ENCODE data around the gene LTC4S. TPM values are rescaled to one million over a fixed set of nuclear protein-coding genes. Genes with fewer than 3 reads are reported as not detected.
A peak's percentile ranks its signal among the peaks of the same experiment; 100 is the strongest.
"Not testable (repeated sequence)": the region's sequence is repeated elsewhere in the genome, so short reads cannot be mapped to it uniquely, and the experiment has no call there.

LTC4S gene
- polyA plus RNA-seq, 6 donors from 2014 or later, result 0.49 to 0.82 (median 0.63) TPM; not detected in 3

DNA sequence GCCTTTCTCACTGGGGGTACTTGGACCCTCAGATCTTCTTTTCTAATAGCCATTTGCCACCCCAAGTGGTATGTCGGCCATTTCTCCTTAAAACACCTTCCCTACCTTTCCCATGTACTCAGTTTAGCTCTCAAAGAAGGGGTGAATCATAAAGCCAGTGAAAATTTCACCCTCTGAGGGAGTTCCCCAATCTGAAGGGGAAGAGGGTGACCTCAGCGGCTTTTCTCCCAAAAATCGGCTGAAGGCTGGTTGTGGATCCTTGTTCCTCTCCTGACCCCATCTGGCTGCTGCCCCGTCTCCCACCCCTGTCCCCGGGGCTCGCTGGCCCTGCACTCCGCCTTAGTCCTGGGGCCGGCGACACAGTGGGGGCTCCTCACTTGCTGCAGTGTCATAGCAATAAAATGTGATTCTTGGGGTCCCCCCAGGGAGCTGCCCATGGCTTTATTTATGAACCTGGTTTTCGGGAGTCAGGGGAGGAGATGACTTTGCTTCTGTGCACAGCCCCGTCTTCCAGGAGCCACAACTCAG, 17.3 kb upstream of the LTC4S start:
- Mint-ChIP-seq H3K27me3 (no peaks in the 10 kb centered on the region), H3K9me3 (peaks cover 0 to 2% (median 0%) of the 10 kb centered on the region in 7 donors), H3K36me3 (peaks cover 11 to 37% of the 10 kb centered on the region in 2 donors), H3K4me1 (peaks cover 0 to 11% (median 3%) of the 10 kb centered on the region in 3 donors), H3K27ac (peak overlapping the region in 1 of 6 donors; percentile 41), H3K4me3 (no peak overlapping the region)
- ATAC-seq (ENCODE audit: low read depth in 2 of 2) (no peak), DNase-seq (no peak)

DNA sequence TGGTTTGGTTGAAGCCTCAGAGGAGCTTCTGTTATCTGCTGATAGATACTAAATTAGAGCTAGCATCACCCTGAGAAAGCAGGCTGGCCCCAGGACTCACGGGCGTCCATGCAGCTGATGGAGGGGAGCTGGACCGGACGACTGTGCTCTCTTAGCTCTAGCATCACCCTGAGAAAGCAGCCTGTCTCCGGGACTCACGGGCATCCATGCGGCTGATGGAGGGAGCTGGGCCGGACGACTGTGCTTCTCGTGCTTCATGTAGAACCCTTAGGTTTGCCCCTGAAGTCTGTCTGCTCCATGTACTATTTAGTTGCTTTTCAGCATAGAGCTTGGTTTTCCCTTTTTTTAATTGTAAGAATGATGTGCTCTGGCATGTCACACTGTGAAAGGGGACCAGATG, 16.3 kb upstream of the LTC4S start:
- peak overlapping the region in 3 of 6 donors; percentile 20 to 94 (median 57) for H3K27ac Mint-ChIP-seq
- H3K36me3 Mint-ChIP-seq, result peaks cover 11 to 32% of the 10 kb centered on the region in 2 donors
- no peak for ATAC-seq (ENCODE audit: low read depth in 2 of 2)

DNA sequence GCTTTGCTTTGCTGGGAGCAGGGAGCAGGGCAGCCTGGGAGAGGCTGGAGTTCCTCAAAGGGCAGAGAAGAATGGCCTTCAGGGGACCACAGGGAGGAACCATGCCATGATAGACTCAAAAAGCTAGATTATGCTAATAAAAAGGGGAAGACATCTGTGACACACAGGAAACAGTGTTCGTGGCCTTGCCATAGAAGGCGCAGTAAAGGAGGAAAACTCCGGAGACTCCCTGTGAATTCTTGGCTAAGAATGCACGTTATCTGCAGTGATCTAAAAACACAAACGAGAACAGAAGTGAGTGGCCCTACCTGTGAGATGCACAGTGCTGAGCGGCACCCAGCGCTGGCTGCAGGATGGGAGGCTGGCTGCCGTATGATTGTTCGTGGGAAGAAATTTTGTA, 15.9 kb upstream of the LTC4S start:
- Mint-ChIP-seq H3K27me3 (no peaks in the 10 kb centered on the region), H3K4me3 (no peak overlapping the region), H3K27ac (peak overlapping the region in 2 of 6 donors; percentile 20 to 94), H3K4me1 (peaks cover 0 to 7% (median 3%) of the 10 kb centered on the region in 3 donors), H3K9me3 (peaks cover 0 to 2% (median 0%) of the 10 kb centered on the region in 7 donors), H3K36me3 (peaks cover 11 to 27% of the 10 kb centered on the region in 2 donors)
- DNase-seq (no peak), ATAC-seq (ENCODE audit: low read depth in 2 of 2) (no peak)

More for the DNA sequence above, 16.3 kb upstream of the LTC4S start:
- Mint-ChIP-seq H3K4me3 (no peak overlapping the region), H3K9me3 (peaks cover 0 to 2% (median 0%) of the 10 kb centered on the region in 7 donors), H3K27me3 (no peaks in the 10 kb centered on the region), H3K4me1 (peaks cover 0 to 11% (median 3%) of the 10 kb centered on the region in 3 donors)
- no peak for DNase-seq

DNA sequence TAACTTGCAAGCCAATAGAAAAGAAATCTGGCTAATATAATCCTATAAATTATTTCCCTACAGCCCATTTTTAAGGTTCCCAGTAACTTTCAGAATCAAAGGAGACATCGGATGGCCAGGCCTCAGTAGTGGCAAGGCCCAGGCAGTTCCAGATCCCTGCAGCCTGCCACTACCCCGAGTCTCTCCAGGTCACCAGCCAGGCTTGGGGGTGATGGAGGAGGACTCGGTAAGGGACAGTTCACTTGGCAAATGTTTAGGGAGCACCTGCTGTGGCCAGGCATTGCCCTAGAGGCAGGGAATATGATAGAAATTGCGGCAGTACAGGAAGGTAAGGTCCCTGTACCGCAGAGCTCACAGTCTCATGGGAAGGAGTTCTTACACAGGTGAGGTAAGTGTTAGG, 15.2 kb upstream of the LTC4S start:
- no peaks in the 10 kb centered on the region for H3K27me3 Mint-ChIP-seq
- DNase-seq (no peak), ATAC-seq (ENCODE audit: low read depth in 2 of 2) (no peak)
- peaks cover 11 to 21% of the 10 kb centered on the region in 2 donors for H3K36me3 Mint-ChIP-seq
- H3K9me3 Mint-ChIP-seq, result no peaks in the 10 kb centered on the region
- H3K4me3 Mint-ChIP-seq, result no peak overlapping the region
- peaks cover 0 to 3% (median under 1%) of the 10 kb centered on the region in 3 donors for H3K4me1 Mint-ChIP-seq
- H3K27ac Mint-ChIP-seq, result peak overlapping the region in 1 of 6 donors; percentile 77

DNA sequence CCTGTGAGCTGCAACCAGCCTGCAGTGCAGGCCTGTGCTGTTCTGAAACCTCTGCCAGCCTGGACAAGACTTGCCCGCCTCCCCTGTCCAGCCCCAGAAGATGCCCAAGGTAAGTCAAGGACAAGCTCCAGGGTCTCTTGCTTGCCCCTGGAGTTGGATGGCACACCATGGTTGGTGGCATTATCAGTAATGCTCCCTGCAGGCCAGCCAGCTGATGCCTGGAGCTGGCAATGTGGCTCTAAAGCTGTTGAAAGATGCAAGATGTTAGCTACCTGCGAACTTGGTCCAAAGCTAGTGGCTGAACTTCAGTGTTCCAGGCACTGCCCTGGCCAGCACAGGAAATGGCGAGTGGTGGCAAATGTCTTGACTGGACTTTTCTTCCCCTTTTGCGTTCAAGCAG, 14.0 kb upstream of the LTC4S start:
- Mint-ChIP-seq H3K4me3 (no peak overlapping the region), H3K9me3 (no peaks in the 10 kb centered on the region), H3K36me3 (peaks cover 11 to 17% of the 10 kb centered on the region in 2 donors), H3K4me1 (peaks cover 0 to 3% (median 0%) of the 10 kb centered on the region in 3 donors), H3K27me3 (no peaks in the 10 kb centered on the region), H3K27ac (no peak overlapping the region)
- DNase-seq (no peak), ATAC-seq (ENCODE audit: low read depth in 2 of 2) (no peak)

DNA sequence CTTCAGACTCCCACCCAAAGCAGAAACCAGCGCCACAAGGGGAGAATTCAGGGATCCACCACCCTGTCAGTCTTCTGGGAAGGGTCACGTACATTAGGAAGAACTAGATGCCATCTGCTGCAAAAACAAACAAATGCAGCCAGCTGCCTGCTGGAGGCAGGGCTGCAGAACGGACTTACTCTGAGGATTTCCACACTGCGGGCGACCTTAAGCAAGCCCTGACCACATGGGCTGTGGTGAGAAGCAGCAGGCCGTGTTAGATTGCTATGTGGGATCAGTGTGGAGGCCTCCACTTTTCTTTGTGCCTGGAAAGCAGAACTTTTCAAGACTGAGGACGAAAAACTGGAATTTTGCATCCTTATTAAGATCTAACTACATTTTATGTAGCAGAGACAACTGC, 13.4 kb upstream of the LTC4S start:
- ATAC-seq (ENCODE audit: low read depth in 2 of 2) (no peak), DNase-seq (no peak)
- H3K4me3 Mint-ChIP-seq, result no peak overlapping the region
- no peak overlapping the region for H3K27ac Mint-ChIP-seq
- peaks cover 11 to 17% of the 10 kb centered on the region in 2 donors for H3K36me3 Mint-ChIP-seq
- H3K4me1 Mint-ChIP-seq, result peaks cover 0 to 3% (median 0%) of the 10 kb centered on the region in 3 donors
- no peaks in the 10 kb centered on the region for H3K27me3 Mint-ChIP-seq
- H3K9me3 Mint-ChIP-seq, result no peaks in the 10 kb centered on the region

DNA sequence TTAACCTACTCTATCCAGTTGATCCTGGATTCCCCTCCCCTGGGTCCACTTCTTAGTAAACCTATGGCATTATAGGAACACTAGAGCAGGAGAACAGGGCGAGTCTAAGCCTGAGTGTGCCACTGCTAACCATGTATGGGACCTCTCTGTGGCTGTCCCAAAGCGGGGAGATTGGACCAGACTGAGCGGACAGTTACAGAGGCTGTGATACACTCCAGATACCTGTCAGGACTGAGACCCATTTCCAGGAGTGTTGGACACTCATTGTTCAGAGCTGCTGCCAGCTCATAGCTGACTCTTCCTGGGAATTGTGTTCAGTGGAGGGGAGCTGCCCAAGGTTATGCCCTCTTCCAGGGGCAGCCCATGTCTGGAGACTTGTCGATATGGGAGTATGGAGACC, 11.9 kb upstream of the LTC4S start:
- Mint-ChIP-seq H3K9me3 (no peaks in the 10 kb centered on the region), H3K4me3 (no peak overlapping the region), H3K36me3 (peaks cover 11 to 17% of the 10 kb centered on the region in 2 donors), H3K27ac (peak overlapping the region in 1 of 6 donors; percentile 40), H3K27me3 (no peaks in the 10 kb centered on the region), H3K4me1 (peaks cover 0 to 8% (median 4%) of the 10 kb centered on the region in 3 donors)
- DNase-seq (no peak), ATAC-seq (ENCODE audit: low read depth in 2 of 2) (no peak)

DNA sequence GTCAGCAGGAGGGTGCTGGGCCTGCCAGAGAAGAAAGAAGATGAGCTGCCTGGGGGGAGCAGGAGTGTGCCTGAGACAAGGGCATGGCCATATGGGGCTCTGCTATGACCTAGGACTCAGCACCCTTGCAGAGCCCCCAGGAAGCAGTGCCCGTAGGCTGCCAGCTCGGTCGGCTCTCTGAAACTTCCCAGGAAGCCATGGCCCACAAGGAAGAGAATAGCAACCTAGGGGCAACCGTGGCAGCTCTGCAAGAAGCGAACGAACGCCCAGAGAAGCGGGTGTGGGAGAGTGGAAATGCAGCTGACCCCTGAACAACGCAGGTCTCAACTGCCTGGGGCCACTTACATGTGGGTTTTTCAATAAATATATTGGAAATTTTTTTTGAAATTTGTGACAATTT, 10.7 kb upstream of the LTC4S start:
- peaks cover 0 to 5% (median 4%) of the 10 kb centered on the region in 3 donors for H3K4me1 Mint-ChIP-seq
- H3K27ac Mint-ChIP-seq, result no peak overlapping the region
- DNase-seq, result no peak
- ATAC-seq (ENCODE audit: low read depth in 2 of 2), result no peak
- H3K9me3 Mint-ChIP-seq, result no peaks in the 10 kb centered on the region
- no peak overlapping the region for H3K4me3 Mint-ChIP-seq
- no peaks in the 10 kb centered on the region for H3K27me3 Mint-ChIP-seq
- peaks cover 5 to 12% of the 10 kb centered on the region in 2 donors for H3K36me3 Mint-ChIP-seq

DNA sequence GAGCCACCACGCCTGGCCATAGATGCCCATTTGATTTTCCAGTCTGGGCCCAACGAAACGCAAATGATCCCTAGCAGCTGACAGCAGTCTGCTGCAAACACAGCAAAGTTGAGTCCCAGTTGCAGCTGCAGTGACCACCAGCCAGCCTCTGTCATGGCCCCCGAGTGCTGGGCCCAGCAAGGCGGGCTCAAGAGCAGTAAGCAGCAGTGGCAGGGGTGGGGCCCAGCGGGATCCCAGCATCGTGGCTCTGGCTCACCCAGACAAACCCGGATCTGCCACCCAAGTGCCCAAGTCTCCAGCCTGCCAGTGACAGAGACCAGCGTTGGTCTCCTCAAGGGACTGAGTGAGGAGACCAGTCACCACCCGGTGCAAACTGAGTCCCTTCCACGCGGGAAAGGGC, 6.9 kb upstream of the LTC4S start:
- Mint-ChIP-seq H3K9me3 (peaks cover 0 to 2% (median 0%) of the 10 kb centered on the region in 7 donors), H3K4me1 (peaks cover 5 to 12% (median 5%) of the 10 kb centered on the region in 3 donors), H3K27me3 (no peaks in the 10 kb centered on the region), H3K36me3 (no peaks in the 10 kb centered on the region), H3K27ac (no peak overlapping the region), H3K4me3 (no peak overlapping the region)
- no peak for ATAC-seq (ENCODE audit: low read depth in 2 of 2)
- DNase-seq, result no peak

DNA sequence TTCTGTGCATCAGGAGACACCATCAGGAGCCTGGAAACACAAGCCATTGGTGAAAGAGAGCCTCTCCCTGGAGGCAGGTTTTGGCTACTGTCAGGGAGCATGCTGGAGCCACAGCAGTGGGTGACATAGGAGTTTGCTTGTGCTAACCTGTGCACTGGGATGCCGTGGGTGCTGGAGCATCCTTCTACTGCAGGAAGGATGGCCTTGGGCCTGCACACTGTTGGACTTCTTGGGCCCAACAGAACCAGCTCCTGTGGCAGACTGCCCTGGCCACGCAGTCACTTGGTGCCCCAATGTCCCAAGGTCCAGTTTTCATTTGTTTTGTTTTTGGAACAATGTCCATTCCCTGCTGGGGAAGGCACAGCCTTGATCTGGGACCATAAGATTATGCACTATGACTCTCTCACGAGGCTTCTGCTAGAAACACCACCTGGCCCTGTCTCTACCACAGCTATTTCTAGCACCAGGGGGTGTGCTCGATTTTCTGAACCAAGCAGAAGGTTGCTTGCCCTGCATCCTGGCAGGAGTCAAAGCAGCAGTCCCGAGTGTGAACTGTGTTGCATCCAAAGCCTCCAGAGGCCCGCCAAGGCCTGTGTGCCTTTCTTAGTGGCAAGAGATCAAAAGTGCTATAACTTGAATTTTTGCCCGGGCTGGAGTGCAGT, 5.5 kb upstream of the LTC4S start:
- no peaks in the 10 kb centered on the region for H3K36me3 Mint-ChIP-seq
- no peak overlapping the region for H3K4me3 Mint-ChIP-seq
- H3K27ac Mint-ChIP-seq, result no peak overlapping the region
- DNase-seq (no peak), ATAC-seq (ENCODE audit: low read depth in 2 of 2) (no peak)
- H3K27me3 Mint-ChIP-seq, result no peaks in the 10 kb centered on the region
- H3K4me1 Mint-ChIP-seq, result peaks cover 12 to 19% (median 18%) of the 10 kb centered on the region in 3 donors
- peaks cover 0 to 2% (median 0%) of the 10 kb centered on the region in 7 donors for H3K9me3 Mint-ChIP-seq

DNA sequence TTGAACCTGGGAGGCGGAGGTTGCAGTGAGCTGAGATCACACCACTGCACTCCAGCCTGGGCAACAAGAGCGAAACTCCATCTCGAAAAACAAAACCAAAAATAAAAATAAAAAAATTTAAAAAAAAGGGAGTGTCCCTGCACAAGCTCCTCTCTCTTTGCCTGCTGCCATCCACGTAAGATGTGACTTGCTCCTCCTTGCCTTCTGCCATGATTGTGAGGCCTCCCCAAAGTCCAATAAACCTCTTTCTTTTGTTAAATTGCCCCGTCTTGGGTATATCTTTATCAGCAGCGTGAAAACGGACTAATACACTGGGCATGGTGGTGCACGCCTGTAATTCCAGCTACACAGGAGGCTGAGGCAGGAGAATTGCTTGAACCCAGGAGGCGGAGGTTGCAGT, 4.5 kb upstream of the LTC4S start:
- not testable (repeated sequence) for H3K27me3 Mint-ChIP-seq; ATAC-seq (ENCODE audit: low read depth in 2 of 2)

DNA sequence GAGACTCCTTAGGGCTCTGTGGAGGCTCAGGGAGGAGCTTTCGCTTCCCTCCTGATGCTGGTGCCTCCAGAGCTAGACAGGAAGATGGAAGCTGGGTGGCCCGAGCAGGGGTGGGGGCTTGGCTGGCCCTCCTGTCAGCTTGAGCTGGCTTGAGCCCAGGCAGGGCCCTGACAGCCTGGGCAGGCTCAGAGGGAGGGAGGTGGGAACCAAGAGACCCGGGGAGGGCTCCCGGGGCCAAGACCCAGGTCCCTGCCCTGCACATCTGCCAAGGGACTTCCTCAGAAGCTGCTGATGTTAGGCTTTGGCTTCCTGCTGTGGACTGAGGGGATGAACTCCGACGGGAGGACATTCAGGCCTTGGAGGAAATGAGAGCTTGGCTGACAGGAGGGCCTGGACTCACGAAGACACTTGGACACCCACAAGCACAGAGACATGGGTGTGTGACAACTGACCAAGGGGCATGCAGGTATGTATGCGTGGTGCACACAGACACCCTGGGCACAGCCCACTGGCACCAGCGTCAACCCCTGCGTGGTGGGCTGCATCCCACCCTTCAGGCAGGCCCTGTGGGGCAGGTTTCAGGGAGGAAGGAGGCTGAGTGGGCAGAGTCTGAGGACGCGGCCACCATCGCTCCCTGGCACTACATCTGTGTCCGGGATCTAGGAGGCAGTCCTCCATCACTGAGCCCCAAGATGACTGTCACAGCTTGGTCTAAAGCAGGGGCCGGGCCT, 1.7 kb upstream of the LTC4S start:
- Mint-ChIP-seq H3K4me3 (peak overlapping the region in 3 of 8 donors; percentile 25 to 40 (median 27)), H3K9me3 (peaks cover 0 to 2% (median 0%) of the 10 kb centered on the region in 7 donors), H3K4me1 (peaks cover 31 to 38% (median 34%) of the 10 kb centered on the region in 3 donors), H3K36me3 (no peaks in the 10 kb centered on the region), H3K27me3 (no peaks in the 10 kb centered on the region), H3K27ac (peak overlapping the region in 4 of 6 donors; percentile 26 to 58 (median 52))
- no peak for ATAC-seq (ENCODE audit: low read depth in 2 of 2)
- no peak for DNase-seq

More for the DNA sequence above, 4.5 kb upstream of the LTC4S start:
- not testable (repeated sequence) for DNase-seq, H3K27ac Mint-ChIP-seq, H3K9me3 Mint-ChIP-seq, H3K4me3 Mint-ChIP-seq, H3K36me3 Mint-ChIP-seq
- peaks cover 22 to 28% (median 27%) of the 10 kb centered on the region in 3 donors for H3K4me1 Mint-ChIP-seq

DNA sequence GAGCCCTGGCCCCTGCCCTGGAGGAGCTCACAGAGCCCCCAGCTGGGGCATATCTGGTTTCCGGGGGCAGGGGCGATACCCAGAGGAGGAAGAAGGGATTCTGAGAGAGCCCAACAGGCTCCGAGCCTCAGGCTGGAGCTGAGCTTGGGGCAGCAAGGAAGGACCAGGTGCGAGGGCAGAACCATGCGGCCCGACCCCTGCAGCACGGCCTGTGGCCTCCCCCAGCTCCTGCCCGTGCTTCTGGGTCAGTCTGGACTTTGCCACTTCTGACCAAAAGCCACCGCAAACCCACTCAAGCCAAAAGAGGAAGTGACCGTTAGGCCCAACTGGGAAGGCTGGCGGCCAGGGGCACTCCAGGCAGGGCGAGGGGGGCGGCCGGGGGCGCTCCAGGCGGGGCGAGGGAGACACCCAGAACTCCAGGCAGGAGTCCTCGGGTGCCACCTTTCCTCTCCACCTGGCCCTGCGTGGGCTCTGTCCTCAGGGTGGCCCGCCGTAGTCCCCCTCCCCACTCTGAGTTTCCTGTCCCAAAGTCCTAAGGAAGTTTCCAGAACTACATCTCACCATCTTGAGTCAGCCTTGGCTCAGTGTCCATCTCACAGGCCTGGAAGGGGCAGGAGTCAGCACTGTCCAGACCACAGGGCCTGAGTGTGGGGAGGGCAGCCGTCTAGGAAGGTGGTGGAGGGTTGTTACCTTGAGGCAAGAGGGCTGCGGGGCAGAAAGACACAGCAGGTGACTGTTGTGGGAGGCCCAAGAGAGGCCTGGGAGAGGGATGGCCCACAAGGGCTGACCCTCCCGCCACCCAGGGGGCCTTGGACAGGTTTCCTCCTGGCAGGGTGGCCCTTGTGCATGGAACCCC, 946 bp upstream of the LTC4S start:
- peaks cover 32 to 39% (median 35%) of the 10 kb centered on the region in 3 donors for H3K4me1 Mint-ChIP-seq

More for the DNA sequence above, 946 bp upstream of the LTC4S start:
- Mint-ChIP-seq H3K4me3 (peak overlapping the region in 5 of 8 donors; percentile 40 to 73 (median 45)), H3K27ac (peak overlapping the region in 4 of 6 donors; percentile 49 to 76 (median 73)), H3K36me3 (no peaks in the 10 kb centered on the region), H3K27me3 (no peaks in the 10 kb centered on the region), H3K9me3 (peaks cover 0 to 2% (median 0%) of the 10 kb centered on the region in 7 donors)
- DNase-seq (no peak), ATAC-seq (ENCODE audit: low read depth in 2 of 2) (no peak)
